ENCODE results near the gene EIF3A. TPM values are rescaled to one million over a fixed set of nuclear protein-coding genes. Genes with fewer than 3 reads are reported as not detected.
"Not testable (repeated sequence)": the region's sequence is repeated elsewhere in the genome, so short reads cannot be mapped to it uniquely, and the experiment has no call there.

Gene EIF3A
- total and polyA plus RNA-seq, 3 experiments from 2014 or later: 75.3 to 195 (median 181) TPM

- Mint-ChIP-seq H3K9me3 (no peaks in the 10 kb centered on the region), H3K27me3 (no peaks in the 10 kb centered on the region), H3K36me3 (no peaks in the 10 kb centered on the region), H3K27ac (peak overlapping the region in 6 of 8 donors; percentile 33 to 86 (median 72)), H3K4me3 (no peak overlapping the region), H3K4me1 (peaks cover 19 to 45% (median 43%) of the 10 kb centered on the region in 3 donors)
- no peaks in the 10 kb centered on the region for H3K36me3 ChIP-seq (ENCODE audit: insufficient read depth, low read length)
- peaks cover 17% of the 10 kb centered on the region for H3K4me1 ChIP-seq (ENCODE audit: insufficient read depth, low read length)
- no peak for DNase-seq
- ChIA-PET POLR2A (interaction anchor here (0.6 to 1.2 kb wide), 3 partner anchors 9 to 785 kb away, joined by 3 to 12 read pairs (median 6); partner anchors contain the start of gene BAG3), CTCF (interaction anchor here (1.1 to 1.3 kb wide), 2 partner anchors 15 to 19 kb away, joined by 3 to 4 read pairs; no protein-coding TSS in a partner anchor)
- H3K9me3 ChIP-seq (ENCODE audit: low read length): no peaks in the 10 kb centered on the region
- no peak overlapping the region for H3K27ac ChIP-seq (ENCODE audit: low read depth, low read length)
- H3K4me3 ChIP-seq (ENCODE audit: low read length): no peak overlapping the region
- H3K27me3 ChIP-seq (ENCODE audit: insufficient read depth, low read length, poor library complexity, severe bottlenecking): no peaks in the 10 kb centered on the region
Measured at GRCh38 chr10:119100434-119101238, 20.0 kb upstream of the EIF3A start.

- Mint-ChIP-seq H3K4me3 (no peak overlapping the region), H3K4me1 (peaks cover 19 to 43% (median 40%) of the 10 kb centered on the region in 3 donors), H3K27me3 (no peaks in the 10 kb centered on the region), H3K9me3 (no peaks in the 10 kb centered on the region), H3K27ac (peak overlapping the region in 2 of 8 donors; percentile 29 to 70), H3K36me3 (no peaks in the 10 kb centered on the region)
- Histone ChIP-seq H3K27ac (ENCODE audit: low read depth, low read length) (no peak overlapping the region), H3K9me3 (ENCODE audit: low read length) (no peaks in the 10 kb centered on the region), H3K36me3 (ENCODE audit: insufficient read depth, low read length) (no peaks in the 10 kb centered on the region), H3K27me3 (ENCODE audit: insufficient read depth, low read length, poor library complexity, severe bottlenecking) (no peaks in the 10 kb centered on the region), H3K4me1 (ENCODE audit: insufficient read depth, low read length) (peaks cover 9% of the 10 kb centered on the region), H3K4me3 (ENCODE audit: low read length) (no peak overlapping the region)
- ChIA-PET POLR2A (interaction anchor here (0.6 kb wide), 1 partner anchor 23 kb away, joined by 4 read pairs; no protein-coding TSS in a partner anchor), CTCF (interaction anchor here (0.9 to 1.6 kb wide), 2 partner anchors 9 to 19 kb away, joined by 4 read pairs; no protein-coding TSS in a partner anchor)
- no peak for DNase-seq
Measured at GRCh38 chr10:119098576-119098975, 18.0 kb upstream of the EIF3A start.

GRCh38 chr10:119096641-119097415, 16.2 kb upstream of the EIF3A start:
- H3K4me3 Mint-ChIP-seq; H3K4me3 ChIP-seq (ENCODE audit: low read length); H3K27me3 ChIP-seq (ENCODE audit: insufficient read depth, low read length, poor library complexity, severe bottlenecking); POLR2A ChIA-PET; H3K27me3 Mint-ChIP-seq; H3K36me3 Mint-ChIP-seq; H3K9me3 Mint-ChIP-seq; DNase-seq; H3K36me3 ChIP-seq (ENCODE audit: insufficient read depth, low read length); H3K9me3 ChIP-seq (ENCODE audit: low read length); H3K27ac ChIP-seq (ENCODE audit: low read depth, low read length): not testable (repeated sequence)
- peak overlapping the region in 5 of 8 donors; percentile 36 to 88 (median 70) for H3K27ac Mint-ChIP-seq
- CTCF ChIA-PET: interaction anchor here (0.8 to 1.6 kb wide), 3 partner anchors 11 to 34 kb away, joined by 4 to 6 read pairs (median 4); no protein-coding TSS in a partner anchor
- H3K4me1 Mint-ChIP-seq: peaks cover 26 to 47% (median 46%) of the 10 kb centered on the region in 3 donors
- H3K4me1 ChIP-seq (ENCODE audit: insufficient read depth, low read length): peaks cover 23% of the 10 kb centered on the region

- Mint-ChIP-seq H3K9me3 (no peaks in the 10 kb centered on the region), H3K27ac (peak overlapping the region in 7 of 8 donors; percentile 31 to 90 (median 85)), H3K4me3 (peak overlapping the region in 1 of 7 donors; percentile 0), H3K36me3 (no peaks in the 10 kb centered on the region), H3K4me1 (peaks cover 32 to 47% (median 43%) of the 10 kb centered on the region in 3 donors), H3K27me3 (no peaks in the 10 kb centered on the region)
- POLR2A ChIA-PET: interaction anchor here (0.7 to 0.9 kb wide), 3 partner anchors 8 to 29 kb away, joined by 3 to 6 read pairs (median 3); partner anchors contain the start of gene DENND10
- Histone ChIP-seq H3K36me3 (ENCODE audit: insufficient read depth, low read length) (no peaks in the 10 kb centered on the region), H3K27me3 (ENCODE audit: insufficient read depth, low read length, poor library complexity, severe bottlenecking) (no peaks in the 10 kb centered on the region), H3K4me1 (ENCODE audit: insufficient read depth, low read length) (peaks cover 35% of the 10 kb centered on the region), H3K4me3 (ENCODE audit: low read length) (no peak overlapping the region), H3K27ac (ENCODE audit: low read depth, low read length) (no peak overlapping the region), H3K9me3 (ENCODE audit: low read length) (no peaks in the 10 kb centered on the region)
- DNase-seq: no peak
- CTCF ChIA-PET: interaction anchor here (0.6 to 0.8 kb wide), 3 partner anchors 35 to 511 kb away, joined by 3 to 4 read pairs (median 4); no protein-coding TSS in a partner anchor
Measured at GRCh38 chr10:119095640-119096039, 15.0 kb upstream of the EIF3A start.

GRCh38 chr10:119090968-119091367, 10.4 kb upstream of the EIF3A start:
- Histone ChIP-seq H3K27me3 (ENCODE audit: insufficient read depth, low read length, poor library complexity, severe bottlenecking) (no peaks in the 10 kb centered on the region), H3K36me3 (ENCODE audit: insufficient read depth, low read length) (no peaks in the 10 kb centered on the region), H3K4me1 (ENCODE audit: insufficient read depth, low read length) (peaks cover 46% of the 10 kb centered on the region), H3K27ac (ENCODE audit: low read depth, low read length) (peak overlapping the region; percentile 65), H3K4me3 (ENCODE audit: low read length) (peak overlapping the region; percentile 31), H3K9me3 (ENCODE audit: low read length) (no peaks in the 10 kb centered on the region)
- no peaks in the 10 kb centered on the region for H3K9me3 Mint-ChIP-seq
- DNase-seq: peak in 4 of 5 donors; percentile 25 to 78 (median 56)
- H3K36me3 Mint-ChIP-seq: no peaks in the 10 kb centered on the region
- H3K4me1 Mint-ChIP-seq: peaks cover 47 to 54% (median 50%) of the 10 kb centered on the region in 3 donors
- POLR2A ChIA-PET: interaction anchor here (0.6 to 2.7 kb wide), 11 partner anchors 8 to 352 kb away, joined by 3 to 20 read pairs (median 5); partner anchors contain the start of genes DENND10 and EIF3A
- peak overlapping the region; percentile 95 to 99 (median 98) for H3K27ac Mint-ChIP-seq
- CTCF ChIA-PET: interaction anchor here (1.0 to 2.5 kb wide), 3 partner anchors 10 to 452 kb away, joined by 3 to 10 read pairs (median 9); partner anchors contain the start of genes DENND10, EIF3A and RGS10
- peak overlapping the region; percentile 56 to 90 (median 81) for H3K4me3 Mint-ChIP-seq
- H3K27me3 Mint-ChIP-seq: no peaks in the 10 kb centered on the region

- peak in 2 of 5 donors; percentile 13 to 63 for DNase-seq
- no peaks in the 10 kb centered on the region for H3K27me3 Mint-ChIP-seq
- Histone ChIP-seq H3K9me3 (ENCODE audit: low read length) (no peaks in the 10 kb centered on the region), H3K27ac (ENCODE audit: low read depth, low read length) (peak overlapping the region; percentile 65), H3K36me3 (ENCODE audit: insufficient read depth, low read length) (no peaks in the 10 kb centered on the region), H3K27me3 (ENCODE audit: insufficient read depth, low read length, poor library complexity, severe bottlenecking) (no peaks in the 10 kb centered on the region), H3K4me3 (ENCODE audit: low read length) (no peak overlapping the region), H3K4me1 (ENCODE audit: insufficient read depth, low read length) (peaks cover 40% of the 10 kb centered on the region)
- ChIA-PET CTCF (interaction anchor here (1.0 to 2.5 kb wide), 3 partner anchors 9 to 453 kb away, joined by 3 to 10 read pairs (median 9); partner anchors contain the start of genes DENND10, EIF3A and RGS10), POLR2A (interaction anchor here (0.6 to 2.7 kb wide), 6 partner anchors 7 to 41 kb away, joined by 3 to 20 read pairs (median 4); partner anchors contain the start of genes DENND10 and EIF3A)
- no peaks in the 10 kb centered on the region for H3K9me3 Mint-ChIP-seq
- H3K4me3 Mint-ChIP-seq: peak overlapping the region; percentile 56 to 90 (median 81)
- peak overlapping the region; percentile 95 to 99 (median 98) for H3K27ac Mint-ChIP-seq
- H3K4me1 Mint-ChIP-seq: peaks cover 43 to 50% (median 47%) of the 10 kb centered on the region in 3 donors
- H3K36me3 Mint-ChIP-seq: no peaks in the 10 kb centered on the region
Measured at GRCh38 chr10:119090026-119090795, 9.6 kb upstream of the EIF3A start.

Data from CD8-positive, alpha-beta memory T cell (primary cell).